B cell (primary cell): Measurements from ENCODE around the gene ZNF516. TPM values are rescaled to one million over a fixed set of nuclear protein-coding genes. Genes with fewer than 3 reads are reported as not detected.

ENCODE experiments used
- ATAC-seq: fragments of 200-7000 bp; cut with Tn5 transposase; one replicate; pipeline ENCODE4 v1.10.0; 2021; ENCODE audit warnings: low read depth, mild to moderate bottlenecking, moderate number of reproducible peaks, moderate library complexity
- CTCF ChIA-PET: fragments of 350-600 bp; sonication (Branson Sonifier 250); formaldehyde crosslinking; loops from one replicate; lab custom pipeline; 2021; ENCODE audit warnings: antibody characterized with exemption, inconsistent platforms; lab: Charles Lee
- POLR2A ChIA-PET: fragments of 350-600 bp; sonication (Branson Sonifier 250); formaldehyde crosslinking; loops from one replicate; lab custom pipeline; 2021; ENCODE audit warnings: antibody characterized with exemption; lab: Charles Lee
- DNase-seq: peaks from one replicate; pipeline ENCODE4 v3.0.0; 2013
- H2AFZ ChIP-seq: 2 replicates; pipeline ENCODE4 v1.6.1; 2012; ENCODE audit warnings: mild to moderate bottlenecking, low read depth, low read length; ENCODE audit not compliant: insufficient read depth, poor library complexity, severe bottlenecking
- H3K27ac ChIP-seq, 2 donors: 1 replicate in 1 of 2; 2 replicates in 1 of 2; pipeline ENCODE4 v1.5.1; 2012 to 2013; ENCODE audit warnings: low read length in 2 of 2, mild to moderate bottlenecking in 2 of 2, moderate library complexity in 1 of 2
- H3K27me3 ChIP-seq, 4 experiments: fragments of 200-600 bp in 1 of 4; sonication (generic) in 1 of 4; replicated peaks in 1 of 4; 1 replicate in 2 of 4; 2 replicates in 2 of 4; pipeline versions ENCODE4 v1.6.1 to v1.7.0; 2013 to 2016; ENCODE audit warnings: low read length in 3 of 4, mild to moderate bottlenecking in 2 of 4, mixed read lengths in 1 of 4, moderate library complexity in 1 of 4; ENCODE audit not compliant: insufficient read depth in 4 of 4, control insufficient read depth in 3 of 4; ENCODE audit errors: control extremely low read depth in 1 of 4
- H3K36me3 ChIP-seq, 2 experiments: replicated peaks in 1 of 2; 1 replicate in 1 of 2; 2 replicates in 1 of 2; pipeline versions ENCODE4 v1.6.1 to v1.7.1; 2013; ENCODE audit warnings: low read length in 1 of 2; ENCODE audit not compliant: insufficient read depth in 2 of 2, control insufficient read depth in 1 of 2; ENCODE audit errors: control extremely low read depth in 1 of 2, extremely low read depth in 1 of 2
- H3K4me1 ChIP-seq, 2 donors: fragments of 200-600 bp in 1 of 2; sonication (generic) in 1 of 2; 1 replicate in 1 of 2; 2 replicates in 1 of 2; pipeline versions ENCODE4 v1.5.1 to v1.6.1; 2013 to 2017; ENCODE audit warnings: low read length in 2 of 2; ENCODE audit not compliant: control insufficient read depth in 2 of 2, insufficient read depth in 2 of 2
- H3K4me2 ChIP-seq: replicated peaks from 2 replicates; pipeline ENCODE3; 2012; ENCODE audit warnings: mild to moderate bottlenecking, low read depth, low read length; ENCODE audit not compliant: poor library complexity, severe bottlenecking
- H3K4me3 ChIP-seq, 5 experiments: fragments of 200-600 bp in 1 of 5; sonication (generic) in 1 of 5; 1 replicate in 3 of 5; 2 replicates in 2 of 5; pipeline versions ENCODE4 v1.5.1 to v1.7.0; 2011 to 2016; ENCODE audit warnings: low read length in 4 of 5, mild to moderate bottlenecking in 4 of 5, low read depth in 2 of 5, control low read depth in 1 of 5, moderate library complexity in 1 of 5; ENCODE audit not compliant: insufficient read depth in 1 of 5; ENCODE audit errors: control extremely low read depth in 1 of 5, extremely low read depth in 1 of 5
- H3K79me2 ChIP-seq: fragments of 200-600 bp; sonication (generic); one replicate; pipeline ENCODE4 v1.6.0; 2016; ENCODE audit warnings: low read length; ENCODE audit not compliant: control insufficient read depth, insufficient read depth
- H3K9ac ChIP-seq: fragments of 200-600 bp; sonication (generic); 2 replicates; pipeline ENCODE4 v1.6.1; 2017; ENCODE audit warnings: mild to moderate bottlenecking, low read length, moderate library complexity
- H3K9me3 ChIP-seq, 3 donors: one replicate each; pipeline versions ENCODE4 v1.6.1 to v1.7.1; 2013; ENCODE audit warnings: low read length in 2 of 3; ENCODE audit not compliant: control insufficient read depth in 2 of 3, insufficient read depth in 1 of 3; ENCODE audit errors: control extremely low read depth in 1 of 3
- H4K20me1 ChIP-seq: 2 replicates; pipeline ENCODE4 v1.6.0; 2012; ENCODE audit warnings: mild to moderate bottlenecking, low read length; ENCODE audit not compliant: insufficient read depth, control insufficient read depth, poor library complexity, severe bottlenecking
- H3K27ac Mint-ChIP-seq: one replicate; pipeline ENCODE4 v1.8.0; 2021; ENCODE audit warnings: mixed read lengths
- H3K27me3 Mint-ChIP-seq: one replicate; pipeline ENCODE4 v1.8.0; 2021; ENCODE audit warnings: mixed read lengths
- H3K4me1 Mint-ChIP-seq: one replicate; pipeline ENCODE4 v1.8.0; 2021; ENCODE audit warnings: mixed read lengths
- H3K4me3 Mint-ChIP-seq: one replicate; pipeline ENCODE4 v1.8.0; 2021; ENCODE audit warnings: mixed read lengths
- H3K9me3 Mint-ChIP-seq: one replicate; pipeline ENCODE4 v1.8.0; 2022; ENCODE audit warnings: mixed read lengths; ENCODE audit not compliant: insufficient read depth
- EZH2 ChIP-seq: IDR thresholded peaks from 2 replicates; pipeline ENCODE4 v1.6.1; 2012; ENCODE audit warnings: borderline replicate concordance, low read depth, mild to moderate bottlenecking, moderate library complexity, low read length; ENCODE audit not compliant: insufficient read depth, poor library complexity, severe bottlenecking
- WGBS: methylation state at CpG from one replicate; pipeline ENCODE4 v1.1.5; 2013; ENCODE audit warnings: missing lambda C conversion rate; ENCODE audit not compliant: insufficient coverage; 5-methylcytosine and 5-hydroxymethylcytosine counted together
- intact Hi-C: fragments of 100-400 bp; cut with micrococcal nuclease; formaldehyde crosslinking; loops from one replicate; pipeline ENCODE4 v1.10.0; 2022
- polyA plus RNA-seq: library from polyadenylated mRNA; depleted of rRNA; stranded (reverse); fragments of >200 nt; gene quantifications from 2 replicates; pipeline ENCODE4 v1.2.3, GENCODE V29; 2012
- total RNA-seq, 2 donors: library from RNA; stranded (reverse); fragments of 120-200 nt in 1 of 2; gene quantifications; 1 replicate in 1 of 2; 2 replicates in 1 of 2; pipeline versions ENCODE4 v1.2.3 to v1.2.4, GENCODE V29; 2013 to 2022
- TF ChIP-seq, protein P1 (sequence below): fragments of 200-600 bp; IDR thresholded peaks from one replicate; pipeline ENCODE4 v1.8.0; 2022; ENCODE audit warnings: antibody characterized with exemption, mild to moderate bottlenecking

The ZNF516 gene
- total and polyA plus RNA-seq, 2 donors (not counting 1 experiment from before 2014, with no cell fraction given), result 6.7 to 27.1 TPM

DNA sequence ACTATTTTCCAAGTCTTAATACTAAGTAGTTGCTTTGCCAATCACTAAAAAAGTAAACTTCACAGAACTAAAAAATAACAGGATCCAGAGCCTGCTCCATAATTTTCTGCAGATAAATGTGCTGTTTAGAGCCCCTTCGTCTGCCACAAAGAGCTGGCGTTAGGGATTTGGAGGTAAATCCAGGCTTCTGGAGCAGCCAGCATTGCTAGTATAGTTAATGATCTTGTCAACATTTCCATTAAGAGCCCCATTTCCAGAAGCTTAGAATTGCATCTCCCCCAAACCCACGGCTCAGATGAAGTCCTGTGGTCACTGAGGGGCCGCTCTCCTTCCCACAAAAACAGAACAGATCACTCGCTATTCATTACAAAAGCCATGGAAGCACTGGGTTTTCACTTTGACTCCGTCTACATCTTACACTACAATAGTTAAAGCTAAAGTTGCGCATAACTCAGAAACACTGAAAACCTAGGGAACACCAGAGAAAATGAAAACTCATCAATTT lies 41.9 kb downstream of the ZNF516 start:
- Histone ChIP-seq H3K27ac (no peak overlapping the region), H4K20me1 (peaks cover 55% of the 10 kb centered on the region), H3K4me3 (no peak overlapping the region), H3K4me1 (peaks cover 24 to 29% of the 10 kb centered on the region in 2 donors), H3K36me3 (no peaks in the 10 kb centered on the region), H3K9me3 (no peaks in the 10 kb centered on the region), H3K27me3 (no peaks in the 10 kb centered on the region), H3K9ac (no peak overlapping the region), H2AFZ (no peak overlapping the region), H3K79me2 (peaks cover 76% of the 10 kb centered on the region), H3K4me2 (no peak overlapping the region)
- ChIA-PET CTCF (interaction anchor here (1.3 kb wide), 1 partner anchor 54 kb away, joined by 3 read pairs; no protein-coding TSS in a partner anchor), POLR2A (no interaction called here)
- DNase-seq (no peak), ATAC-seq (no peak)
- intact Hi-C loops, result no loop called here
- H3K9me3 Mint-ChIP-seq, result no peaks in the 10 kb centered on the region
- no peak overlapping the region for H3K4me3 Mint-ChIP-seq
- no peak for TF ChIP-seq EZH2
- TF ChIP-seq, protein P1, sequence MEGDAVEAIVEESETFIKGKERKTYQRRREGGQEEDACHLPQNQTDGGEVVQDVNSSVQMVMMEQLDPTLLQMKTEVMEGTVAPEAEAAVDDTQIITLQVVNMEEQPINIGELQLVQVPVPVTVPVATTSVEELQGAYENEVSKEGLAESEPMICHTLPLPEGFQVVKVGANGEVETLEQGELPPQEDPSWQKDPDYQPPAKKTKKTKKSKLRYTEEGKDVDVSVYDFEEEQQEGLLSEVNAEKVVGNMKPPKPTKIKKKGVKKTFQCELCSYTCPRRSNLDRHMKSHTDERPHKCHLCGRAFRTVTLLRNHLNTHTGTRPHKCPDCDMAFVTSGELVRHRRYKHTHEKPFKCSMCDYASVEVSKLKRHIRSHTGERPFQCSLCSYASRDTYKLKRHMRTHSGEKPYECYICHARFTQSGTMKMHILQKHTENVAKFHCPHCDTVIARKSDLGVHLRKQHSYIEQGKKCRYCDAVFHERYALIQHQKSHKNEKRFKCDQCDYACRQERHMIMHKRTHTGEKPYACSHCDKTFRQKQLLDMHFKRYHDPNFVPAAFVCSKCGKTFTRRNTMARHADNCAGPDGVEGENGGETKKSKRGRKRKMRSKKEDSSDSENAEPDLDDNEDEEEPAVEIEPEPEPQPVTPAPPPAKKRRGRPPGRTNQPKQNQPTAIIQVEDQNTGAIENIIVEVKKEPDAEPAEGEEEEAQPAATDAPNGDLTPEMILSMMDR, result no peak
- WGBS, result 84% methylated on average over 4 of the region's 7 CpGs
- peaks cover 57% of the 10 kb centered on the region for H3K4me1 Mint-ChIP-seq
- H3K27me3 Mint-ChIP-seq, result no peaks in the 10 kb centered on the region
- H3K27ac Mint-ChIP-seq, result no peak overlapping the region

- Histone ChIP-seq H3K4me1 (peaks cover 25 to 29% of the 10 kb centered on the region in 2 donors), H3K36me3 (no peaks in the 10 kb centered on the region), H4K20me1 (peaks cover 52% of the 10 kb centered on the region), H3K79me2 (peaks cover 72% of the 10 kb centered on the region), H3K4me2 (no peak overlapping the region), H3K27me3 (no peaks in the 10 kb centered on the region), H3K9ac (no peak overlapping the region), H3K4me3 (no peak overlapping the region), H3K9me3 (no peaks in the 10 kb centered on the region), H3K27ac (no peak overlapping the region), H2AFZ (no peak overlapping the region)
- ChIA-PET POLR2A (no interaction called here), CTCF (interaction anchor here (1.3 kb wide), 1 partner anchor 54 kb away, joined by 3 read pairs; no protein-coding TSS in a partner anchor)
- 81% methylated on average over 5 of the region's 8 CpGs for WGBS
- intact Hi-C loops, result no loop called here
- no peak overlapping the region for H3K27ac Mint-ChIP-seq
- no peak for ATAC-seq
- no peaks in the 10 kb centered on the region for H3K9me3 Mint-ChIP-seq
- no peak for DNase-seq
- TF ChIP-seq, protein P1, result no peak
- TF ChIP-seq EZH2, result no peak
- H3K27me3 Mint-ChIP-seq, result no peaks in the 10 kb centered on the region
- peaks cover 55% of the 10 kb centered on the region for H3K4me1 Mint-ChIP-seq
- peak overlapping the region; percentile 95 for H3K4me3 Mint-ChIP-seq
Observed at GRCh38 chr18:76452357-76452756, 42.7 kb downstream of the ZNF516 start.
